NCI-H1436 treated with DMSO at 0.1 percent for 48 hours (cell line): ENCODE measurements around the gene GRID1.
"Not testable (repeated sequence)": the region's sequence is repeated elsewhere in the genome, so short reads cannot be mapped to it uniquely, and the experiment has no call there.

ENCODE experiments used
- DNase-seq: peaks from one replicate; lab custom pipeline; 2025; lab: John Stamatoyannopoulos, UW

The GRID1 gene

DNA sequence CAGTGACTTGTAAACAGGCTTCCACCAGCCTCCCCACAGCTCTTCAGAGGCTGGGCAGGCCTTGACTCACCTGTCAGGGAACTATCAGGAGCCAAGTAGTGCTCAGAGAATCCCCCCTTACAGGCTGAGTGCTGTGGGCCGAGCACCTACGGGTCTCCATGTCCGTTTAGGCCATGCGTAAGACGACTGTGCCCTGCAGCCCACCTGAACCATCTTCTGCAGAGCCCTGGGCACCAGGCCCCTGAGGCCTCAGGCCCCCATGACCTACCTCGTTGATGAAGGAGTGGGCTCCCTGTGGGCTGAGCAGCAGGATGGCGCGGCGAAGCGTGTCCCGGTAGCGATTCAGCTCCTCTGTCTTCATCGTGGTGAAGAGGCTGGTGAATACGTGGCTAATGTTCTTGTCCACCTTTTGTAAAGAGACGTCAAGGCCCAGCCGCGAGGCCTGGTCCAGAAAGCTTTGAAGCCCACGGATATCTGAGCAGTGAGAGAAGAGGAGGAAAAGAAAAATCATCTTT is 228.0 kb downstream of the GRID1 start:
- DNase-seq = no peak

DNA sequence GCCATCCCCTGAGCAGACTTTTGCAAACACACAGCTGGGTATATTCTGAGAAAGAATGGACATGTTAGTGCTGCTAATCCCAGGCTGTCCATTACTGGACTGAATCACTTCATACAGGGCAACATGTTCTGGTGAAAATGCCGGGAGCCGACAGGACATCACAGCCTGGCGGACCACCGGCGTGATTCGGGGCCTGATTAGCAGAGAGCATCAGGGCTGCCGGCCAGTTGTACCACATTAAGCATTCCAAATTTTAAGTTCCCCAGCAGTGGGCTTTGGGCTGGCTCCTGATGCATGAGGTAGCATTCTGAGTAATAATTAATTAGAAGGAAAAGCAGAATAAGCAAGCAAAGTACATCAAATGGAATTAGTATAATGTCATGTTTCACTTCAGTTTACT is 229.0 kb downstream of the GRID1 start:
- no peak for DNase-seq

DNA sequence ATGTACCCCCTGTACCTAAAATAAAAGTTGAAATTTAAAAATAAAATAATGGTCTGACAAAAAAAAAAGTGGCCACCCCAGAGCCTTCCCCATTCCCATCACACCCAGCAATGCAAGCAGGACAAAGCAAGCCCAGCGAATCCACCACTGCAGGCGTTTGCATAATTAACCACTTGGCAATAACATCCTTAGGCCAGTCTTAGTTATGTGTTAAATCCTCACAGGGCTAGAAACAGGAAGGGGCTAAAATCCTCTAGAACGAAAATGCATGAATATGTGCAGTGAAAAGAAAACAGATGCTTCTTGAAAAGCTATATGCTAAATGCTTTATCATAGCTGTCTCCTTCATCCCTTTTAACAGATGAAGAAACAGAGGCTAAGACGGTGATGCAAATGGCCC is 229.7 kb downstream of the GRID1 start:
- no peak for DNase-seq

DNA sequence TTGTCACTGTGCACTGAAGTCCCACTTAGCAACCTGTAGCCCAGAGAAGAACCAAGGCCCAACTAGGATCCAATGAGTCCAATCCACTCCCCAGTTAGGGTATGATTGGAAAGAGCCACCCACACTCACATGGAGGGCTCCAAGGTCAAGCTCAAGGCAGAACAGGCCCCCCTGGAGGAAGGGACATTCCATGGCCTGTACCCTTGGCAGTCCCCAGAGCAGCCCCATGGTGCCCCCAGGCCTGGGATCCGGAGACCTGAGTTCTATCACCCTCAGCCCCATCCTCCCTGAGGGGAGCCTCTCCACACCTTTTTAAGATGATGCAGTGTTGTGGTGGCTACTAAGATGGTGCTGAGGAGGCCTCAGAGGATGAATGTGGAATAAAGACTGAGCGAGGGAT is 231.4 kb downstream of the GRID1 start:
- DNase-seq = no peak

- DNase-seq = no peak
Measured at GRCh38 chr10:86130737-86131475, 235.7 kb downstream of the GRID1 start.

DNA sequence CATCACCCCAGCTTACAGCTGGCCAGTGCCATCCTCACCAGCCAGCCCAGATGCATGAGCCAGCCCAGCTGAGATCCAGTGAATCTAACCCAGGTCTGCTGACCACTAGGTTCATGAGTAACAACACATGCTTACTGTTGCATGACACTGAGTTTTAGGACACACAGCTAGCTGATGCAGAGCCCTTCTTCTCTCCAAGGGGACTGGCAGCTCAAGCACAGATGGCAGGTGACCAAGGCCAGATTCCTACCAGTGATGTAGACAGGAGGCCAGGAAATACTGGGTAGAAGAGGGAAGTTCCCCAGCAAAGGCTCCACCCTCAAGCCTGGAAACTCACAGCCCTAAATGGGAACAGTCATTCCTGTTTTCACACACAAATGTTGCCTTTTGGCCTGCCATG is 236.6 kb downstream of the GRID1 start:
- DNase-seq = no peak

DNA sequence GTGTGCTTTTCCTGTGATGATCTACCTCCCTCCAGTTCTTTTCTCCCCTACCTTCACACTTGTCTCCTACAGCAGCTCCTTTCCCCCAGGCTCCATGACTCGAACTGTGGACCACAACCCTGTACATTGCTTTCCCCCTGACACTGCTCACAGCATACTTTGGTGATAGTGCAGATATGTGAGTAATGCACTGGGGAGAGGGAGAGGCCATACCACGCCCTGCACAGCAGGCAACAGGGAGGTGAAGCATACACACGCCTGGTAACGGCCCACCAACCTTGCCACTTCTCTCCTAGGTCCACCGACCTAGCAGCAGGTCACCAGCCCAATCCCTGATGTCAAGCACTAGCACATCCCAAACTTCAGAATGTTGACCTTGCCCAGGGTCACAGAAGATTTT is 238.2 kb downstream of the GRID1 start:
- no peak for DNase-seq

DNA sequence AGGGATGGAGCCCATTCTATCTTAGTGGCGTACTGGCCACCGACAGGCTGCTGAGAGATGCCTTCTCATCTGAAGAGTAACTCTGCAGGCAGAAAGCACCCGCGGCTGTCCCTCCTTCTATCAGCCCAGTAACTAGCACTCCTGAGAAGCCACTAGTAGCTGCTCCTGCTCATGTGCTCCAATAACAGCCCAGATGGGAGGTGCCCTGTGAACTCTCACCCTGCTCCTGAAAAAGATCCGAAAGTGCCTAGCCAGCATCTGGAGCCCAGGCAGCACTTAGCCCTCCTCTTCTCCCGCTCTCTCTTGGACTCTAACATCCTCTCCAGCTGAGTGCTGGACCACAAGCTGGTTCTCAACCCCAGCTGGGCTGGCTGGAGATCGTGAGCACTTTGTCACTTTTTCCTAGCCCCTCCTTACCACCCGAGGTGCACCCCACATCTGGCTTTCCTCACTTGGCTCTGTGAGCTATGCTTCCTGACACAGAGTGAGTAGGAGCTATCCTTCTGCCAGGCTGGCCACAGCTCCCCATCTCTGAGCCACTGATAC is 239.2 kb downstream of the GRID1 start:
- no peak for DNase-seq

GRCh38 chr10:86124734-86125133 is 241.9 kb downstream of the GRID1 start:
- no peak for DNase-seq

- no peak for DNase-seq
Measured at GRCh38 chr10:86123715-86124114, 242.9 kb downstream of the GRID1 start.

GRCh38 chr10:86123304-86123703 is 243.3 kb downstream of the GRID1 start:
- no peak for DNase-seq

GRCh38 chr10:86122646-86123045 is 243.9 kb downstream of the GRID1 start:
- no peak for DNase-seq

- DNase-seq = no peak
Measured at GRCh38 chr10:86121200-86121599, 245.4 kb downstream of the GRID1 start.

- DNase-seq = no peak
Measured at GRCh38 chr10:86117051-86117450, 249.5 kb downstream of the GRID1 start.

GRCh38 chr10:86113983-86114382 is 252.6 kb downstream of the GRID1 start:
- DNase-seq = no peak

- DNase-seq = no peak
Measured at GRCh38 chr10:86113501-86113900, 253.1 kb downstream of the GRID1 start.

GRCh38 chr10:86113044-86113443 is 253.6 kb downstream of the GRID1 start:
- no peak for DNase-seq

GRCh38 chr10:86111902-86112545 is 254.6 kb downstream of the GRID1 start:
- DNase-seq = no peak

DNA sequence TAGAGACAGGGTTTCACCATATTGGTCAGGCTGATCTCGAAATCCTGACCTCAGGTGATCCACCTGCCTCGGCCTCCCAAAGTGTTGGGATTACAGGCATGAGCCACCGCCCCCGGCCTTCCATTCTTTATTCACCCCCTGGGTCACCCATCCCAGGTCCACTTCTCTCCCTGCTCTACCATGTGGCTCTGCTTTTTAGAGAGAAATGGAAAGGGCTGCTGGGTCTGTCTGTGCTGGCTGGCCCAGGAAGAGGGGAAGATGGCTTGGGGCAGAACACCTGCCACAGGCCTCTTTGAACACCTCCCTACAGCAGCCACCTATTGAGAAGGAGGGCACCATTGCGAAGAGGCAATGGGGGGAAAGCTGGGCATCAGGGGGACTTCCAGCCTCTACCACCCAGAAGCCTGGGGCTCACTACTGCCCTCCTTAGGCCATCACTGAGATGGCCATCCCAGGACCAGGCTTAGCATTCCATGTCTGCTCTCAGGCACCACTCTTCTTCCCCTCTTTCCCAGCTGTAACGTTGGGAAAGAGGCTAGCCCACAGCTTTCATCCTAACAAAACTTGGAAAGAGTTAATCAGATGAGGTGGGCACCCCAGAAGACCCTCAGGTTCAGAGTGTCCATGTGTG is 256.3 kb downstream of the GRID1 start:
- DNase-seq = no peak

- no peak for DNase-seq
Measured at GRCh38 chr10:86109421-86109820, 257.2 kb downstream of the GRID1 start.

DNA sequence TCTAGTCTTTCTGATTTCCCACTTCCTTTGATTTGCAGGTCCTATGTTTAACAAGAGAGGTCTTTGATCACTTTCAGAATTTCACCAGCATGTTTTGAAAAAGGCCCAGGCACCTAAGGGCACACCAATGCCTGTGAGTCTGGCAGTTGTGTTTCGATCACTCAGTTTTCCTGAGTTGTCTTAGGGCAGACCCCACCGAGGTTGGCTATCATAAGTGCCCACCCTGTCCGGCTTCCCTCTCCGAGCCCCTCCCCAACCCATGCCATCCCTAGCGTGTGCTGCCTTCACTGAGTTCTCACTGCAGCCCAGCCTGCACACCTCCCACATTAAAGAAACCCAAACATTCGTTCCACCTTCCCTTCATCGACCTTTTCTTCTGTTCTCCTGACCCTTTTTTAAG is 257.9 kb downstream of the GRID1 start:
- DNase-seq = no peak

GRCh38 chr10:86107611-86108310 is 258.8 kb downstream of the GRID1 start:
- DNase-seq = not testable (repeated sequence)
